MM.1S (cell line): ENCODE results near the gene IFIT5.

Experiments
- DNase-seq: peaks from one replicate; pipeline ENCODE4 v3.0.0-alpha.2; 2015
- H2AFZ ChIP-seq: fragments of 300-600 bp; sonication (generic); 2 replicates; pipeline ENCODE4 v1.6.0; 2016; ENCODE audit warnings: antibody characterized with exemption, low read length
- H3F3A ChIP-seq: fragments of 300-600 bp; sonication (generic); 2 replicates; pipeline ENCODE4 v1.6.1; 2016; ENCODE audit warnings: mild to moderate bottlenecking, antibody characterized with exemption, low read length, moderate library complexity, mixed read lengths; ENCODE audit not compliant: insufficient read depth
- H3K27ac ChIP-seq: fragments of 300-600 bp; sonication (generic); 2 replicates; pipeline ENCODE4 v1.5.1; 2016; ENCODE audit warnings: mild to moderate bottlenecking, low read length
- H3K27me3 ChIP-seq: fragments of 300-600 bp; sonication (generic); replicated peaks from 2 replicates; pipeline ENCODE4 v1.6.0; 2016; ENCODE audit warnings: low read length; ENCODE audit not compliant: insufficient read depth
- H3K36me3 ChIP-seq: fragments of 300-600 bp; sonication (generic); replicated peaks from 2 replicates; pipeline ENCODE4 v1.6.1; 2016; ENCODE audit warnings: mild to moderate bottlenecking, low read length, mixed read lengths; ENCODE audit not compliant: insufficient read depth
- H3K4me1 ChIP-seq: fragments of 300-600 bp; sonication (generic); 2 replicates; pipeline ENCODE4 v1.6.1; 2016; ENCODE audit warnings: low read length, mixed read lengths
- H3K4me2 ChIP-seq: fragments of 300-600 bp; sonication (generic); 2 replicates; pipeline ENCODE4 v1.6.0; 2016; ENCODE audit warnings: low read depth, low read length
- H3K4me3 ChIP-seq: fragments of 300-600 bp; sonication (generic); 2 replicates; pipeline ENCODE4 v1.5.1; 2016; ENCODE audit warnings: low read length, mixed read lengths
- H3K79me2 ChIP-seq: fragments of 300-600 bp; sonication (generic); 2 replicates; pipeline ENCODE4 v1.6.1; 2016; ENCODE audit warnings: mixed run types, low read length, mixed read lengths
- H3K9ac ChIP-seq: fragments of 300-600 bp; sonication (generic); 2 replicates; pipeline ENCODE4 v1.6.1; 2016; ENCODE audit warnings: low read length, mixed read lengths
- H3K9me2 ChIP-seq: fragments of 300-600 bp; sonication (generic); replicated peaks from 2 replicates; pipeline ENCODE4 v1.6.1; 2016; ENCODE audit warnings: mild to moderate bottlenecking, low read length, mixed read lengths; ENCODE audit not compliant: insufficient read depth
- H3K9me3 ChIP-seq: fragments of 300-600 bp; sonication (generic); replicated peaks from 2 replicates; pipeline ENCODE4 v1.6.1; 2016; ENCODE audit warnings: mild to moderate bottlenecking, low read length, mixed read lengths; ENCODE audit not compliant: insufficient read depth
- H4K20me1 ChIP-seq: fragments of 300-600 bp; sonication (generic); 2 replicates; pipeline ENCODE4 v1.6.1; 2016; ENCODE audit warnings: mild to moderate bottlenecking, low read length, moderate library complexity, mixed read lengths; ENCODE audit not compliant: insufficient read depth
- CTCF ChIP-seq: fragments of 300-600 bp; sonication (generic); IDR thresholded peaks from 2 replicates; pipeline ENCODE4 v1.5.1; 2016; ENCODE audit warnings: antibody characterized with exemption, low read length, mixed read lengths
- EZH2 ChIP-seq: fragments of 300-600 bp; sonication (generic); optimal IDR thresholded peaks from 2 replicates; pipeline ENCODE3; 2017; ENCODE audit warnings: low read depth, mild to moderate bottlenecking, antibody characterized with exemption, low read length, mixed read lengths
- EZH2phosphoT487 ChIP-seq: fragments of 300-600 bp; sonication (generic); IDR thresholded peaks from 2 replicates; pipeline ENCODE4 v1.6.1; 2018; ENCODE audit warnings: antibody characterized with exemption, low read length

IFIT5 gene

GRCh38 chr10:89452193-89452592 is 37.8 kb downstream of the IFIT5 start:
- no peak for DNase-seq
- Histone ChIP-seq H3K4me3 (no peak overlapping the region), H3K4me2 (no peak overlapping the region), H3K27me3 (no peaks in the 10 kb centered on the region), H3K4me1 (no peaks in the 10 kb centered on the region), H3K9ac (no peak overlapping the region), H3K27ac (no peak overlapping the region), H3K9me3 (no peaks in the 10 kb centered on the region), H3K79me2 (no peaks in the 10 kb centered on the region), H2AFZ (no peak overlapping the region), H3F3A (no peaks in the 10 kb centered on the region), H3K36me3 (no peaks in the 10 kb centered on the region), H3K9me2 (no peaks in the 10 kb centered on the region), H4K20me1 (no peaks in the 10 kb centered on the region)
- no peak for TF ChIP-seq CTCF

GRCh38 chr10:89454561-89455347 is 40.4 kb downstream of the IFIT5 start:
- no peak for TF ChIP-seq CTCF
- no peak for TF ChIP-seq EZH2phosphoT487
- no peak for TF ChIP-seq EZH2
- no peak overlapping the region for H2AFZ ChIP-seq
- H3K9me3 ChIP-seq: no peaks in the 10 kb centered on the region
- no peaks in the 10 kb centered on the region for H3K36me3 ChIP-seq
- H3F3A ChIP-seq: no peaks in the 10 kb centered on the region
- no peak overlapping the region for H3K4me3 ChIP-seq
- H4K20me1 ChIP-seq: no peaks in the 10 kb centered on the region
- no peaks in the 10 kb centered on the region for H3K27me3 ChIP-seq
- H3K9ac ChIP-seq: no peak overlapping the region
- H3K9me2 ChIP-seq: no peaks in the 10 kb centered on the region
- no peaks in the 10 kb centered on the region for H3K79me2 ChIP-seq
- H3K4me2 ChIP-seq: no peak overlapping the region
- no peaks in the 10 kb centered on the region for H3K4me1 ChIP-seq
- H3K27ac ChIP-seq: no peak overlapping the region
- no peak for DNase-seq

GRCh38 chr10:89458291-89458690 is 43.9 kb downstream of the IFIT5 start:
- Histone ChIP-seq H3K36me3 (no peaks in the 10 kb centered on the region), H4K20me1 (no peaks in the 10 kb centered on the region), H2AFZ (no peak overlapping the region), H3K9ac (no peak overlapping the region), H3K79me2 (no peaks in the 10 kb centered on the region), H3F3A (no peaks in the 10 kb centered on the region), H3K4me3 (no peak overlapping the region), H3K27ac (no peak overlapping the region), H3K9me3 (no peaks in the 10 kb centered on the region), H3K9me2 (no peaks in the 10 kb centered on the region), H3K4me1 (no peaks in the 10 kb centered on the region), H3K4me2 (no peak overlapping the region), H3K27me3 (no peaks in the 10 kb centered on the region)
- TF ChIP-seq EZH2phosphoT487 (no peak), EZH2 (no peak), CTCF (no peak)
- DNase-seq: no peak
